Measurements from ENCODE around the gene THSD7B. TPM values are rescaled to one million over a fixed set of nuclear protein-coding genes. Genes with fewer than 3 reads are reported as not detected.
A peak's percentile ranks its signal among the peaks of the same experiment; 100 is the strongest.
"Not testable (repeated sequence)": the region's sequence is repeated elsewhere in the genome, so short reads cannot be mapped to it uniquely, and the experiment has no call there.

The THSD7B gene
- total RNA-seq, 2 donors from 2014 or later: 0.14 TPM; not detected in 1

- intact Hi-C loops (cut with DNase I, micrococcal nuclease): no loop called here
- no peak for ATAC-seq
Measured at GRCh38 chr2:136916131-136916530, 150.8 kb downstream of the THSD7B start.

DNA sequence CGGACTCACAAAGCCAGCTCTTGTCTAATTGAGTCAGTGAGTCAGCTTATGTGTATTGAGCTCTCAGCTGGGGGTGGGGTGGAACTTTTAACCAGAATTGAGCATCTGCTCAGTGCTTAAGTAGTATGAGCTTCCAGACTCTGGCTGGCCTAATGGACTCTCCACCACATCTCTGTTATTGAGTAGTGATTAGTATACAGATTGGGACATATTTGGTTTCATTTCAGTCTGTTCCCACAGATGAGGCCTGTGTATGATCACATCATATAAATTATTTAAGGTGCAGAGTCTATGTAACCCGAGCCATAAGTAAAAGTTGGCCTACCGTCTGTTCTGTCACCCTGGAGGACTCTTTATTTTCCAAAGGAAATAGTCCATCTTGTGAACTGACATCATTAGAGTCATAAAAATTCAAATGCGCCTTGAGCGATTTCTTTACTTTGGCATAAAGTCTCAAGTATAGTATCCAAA, 152.1 kb downstream of the THSD7B start:
- intact Hi-C loops (cut with DNase I, micrococcal nuclease): no loop called here
- ATAC-seq: no peak
- no peak for DNase-seq

More at GRCh38 chr2:136916131-136916530, 150.8 kb downstream of the THSD7B start:
- DNase-seq: no peak

- DNase-seq: no peak
- ATAC-seq: no peak
- intact Hi-C loops (cut with DNase I, micrococcal nuclease): no loop called here
Measured at GRCh38 chr2:136919682-136920081, 154.3 kb downstream of the THSD7B start.

DNA sequence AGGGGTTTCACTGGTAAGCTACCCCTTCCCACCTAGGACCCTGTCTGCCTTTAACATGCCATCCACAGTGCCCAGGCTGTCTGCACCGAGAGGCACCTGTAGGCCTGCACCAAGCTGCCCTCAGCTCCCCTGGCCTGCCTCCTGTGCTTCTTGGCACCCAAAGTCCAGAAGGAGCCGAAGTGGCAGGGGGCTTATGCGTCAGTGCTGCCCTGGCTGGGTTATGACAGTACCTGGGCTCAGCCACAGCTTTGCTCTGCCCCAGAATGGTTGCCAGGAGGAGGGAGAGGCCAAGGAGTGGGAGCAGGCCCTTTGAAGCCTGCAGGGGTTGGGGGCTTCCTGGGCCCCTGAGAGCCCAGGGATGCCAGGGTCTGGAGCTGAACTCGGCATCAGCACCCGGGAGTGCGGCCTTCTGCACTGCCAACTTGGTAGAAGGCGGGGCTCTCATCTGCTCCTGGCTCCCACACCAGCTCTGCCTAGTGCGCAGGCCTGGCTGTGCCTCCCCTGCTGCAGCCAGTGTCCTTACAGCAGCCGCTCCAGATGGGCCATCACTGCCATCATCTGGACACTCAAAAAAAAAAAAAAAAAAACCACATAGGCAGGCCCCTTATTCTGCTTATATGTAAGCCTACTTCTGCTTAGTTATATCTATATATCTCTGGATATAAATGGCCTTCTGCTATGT, 155.4 kb downstream of the THSD7B start:
- intact Hi-C loops (cut with DNase I, micrococcal nuclease): no loop called here
- ATAC-seq (no peak), DNase-seq (no peak)

GRCh38 chr2:136927156-136927555, 161.8 kb downstream of the THSD7B start:
- DNase-seq (no peak), ATAC-seq (no peak)
- intact Hi-C loops (cut with DNase I, micrococcal nuclease): no loop called here

DNA sequence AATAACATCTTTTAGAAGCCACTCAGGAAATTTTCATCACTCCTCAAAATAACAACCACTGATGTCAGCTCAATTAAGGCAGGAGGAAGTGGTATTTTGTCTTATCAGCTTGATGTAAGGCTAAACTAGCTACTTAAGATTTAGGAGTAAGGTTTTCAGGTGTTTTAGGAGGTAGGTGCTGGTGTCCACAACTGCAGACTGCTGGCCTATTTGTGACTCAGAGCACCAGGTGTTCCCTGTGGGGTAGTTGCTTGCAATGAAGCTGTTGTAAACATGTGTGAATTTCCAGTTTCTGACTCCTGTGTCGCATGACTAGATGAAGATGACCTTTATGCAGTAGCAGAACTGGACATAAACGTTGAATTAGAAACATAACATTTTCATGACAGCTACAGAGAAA, 164.2 kb downstream of the THSD7B start:
- intact Hi-C loops (cut with DNase I, micrococcal nuclease): no loop called here
- ATAC-seq (no peak), DNase-seq (no peak)

GRCh38 chr2:136932700-136933099, 167.4 kb downstream of the THSD7B start:
- DNase-seq (no peak), ATAC-seq (no peak)
- intact Hi-C loops (cut with DNase I, micrococcal nuclease): no loop called here

- DNase-seq (no peak), ATAC-seq (no peak)
- intact Hi-C loops (cut with DNase I, micrococcal nuclease): no loop called here
Measured at GRCh38 chr2:136935119-136935518, 169.8 kb downstream of the THSD7B start.

- intact Hi-C loops (cut with DNase I, micrococcal nuclease): no loop called here
- ATAC-seq: no peak
Measured at GRCh38 chr2:136956050-136956449, 190.7 kb downstream of the THSD7B start.

GRCh38 chr2:136957044-136957443, 191.7 kb downstream of the THSD7B start:
- no peak for DNase-seq
- no peak for ATAC-seq
- intact Hi-C loops (cut with DNase I, micrococcal nuclease): no loop called here

More at GRCh38 chr2:136956050-136956449, 190.7 kb downstream of the THSD7B start:
- DNase-seq: no peak

DNA sequence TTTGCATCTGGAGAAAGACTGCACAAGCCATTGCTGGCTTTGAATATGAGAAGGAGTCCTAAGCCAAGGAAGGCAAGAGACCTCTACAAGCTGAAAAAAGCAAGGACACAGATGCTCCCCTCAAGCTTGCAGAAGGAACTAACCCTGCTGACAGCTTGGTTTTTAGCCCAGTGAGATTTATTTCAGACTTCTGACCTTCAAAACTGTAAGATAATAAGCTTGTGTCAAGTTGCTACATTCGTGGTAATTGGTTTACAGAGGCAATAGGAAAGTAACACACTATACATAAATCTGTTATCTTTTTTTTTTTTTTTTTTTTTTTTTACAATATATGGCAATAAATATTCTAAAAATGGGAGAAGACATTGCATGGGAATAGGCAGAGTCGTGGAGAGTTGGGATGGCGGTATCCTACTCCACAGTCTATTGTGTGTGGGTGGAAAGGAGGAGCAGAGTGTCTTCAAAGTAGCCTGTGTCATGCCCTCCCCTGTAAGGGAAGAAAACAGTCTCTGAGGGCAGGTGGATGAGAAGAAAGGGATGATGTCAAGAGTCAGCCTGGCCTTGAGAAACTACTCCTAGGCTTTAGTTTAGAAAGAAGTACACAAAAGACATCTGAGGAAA, 196.9 kb downstream of the THSD7B start:
- ATAC-seq (no peak), DNase-seq (no peak)
- intact Hi-C loops (cut with DNase I, micrococcal nuclease): no loop called here

- intact Hi-C loops (cut with DNase I, micrococcal nuclease): no loop called here
- DNase-seq: no peak
- ATAC-seq: no peak
Measured at GRCh38 chr2:136966485-136966884, 201.1 kb downstream of the THSD7B start.

GRCh38 chr2:136980303-136980702, 215.0 kb downstream of the THSD7B start:
- intact Hi-C loops (cut with DNase I, micrococcal nuclease): no loop called here
- no peak for DNase-seq
- no peak for ATAC-seq

DNA sequence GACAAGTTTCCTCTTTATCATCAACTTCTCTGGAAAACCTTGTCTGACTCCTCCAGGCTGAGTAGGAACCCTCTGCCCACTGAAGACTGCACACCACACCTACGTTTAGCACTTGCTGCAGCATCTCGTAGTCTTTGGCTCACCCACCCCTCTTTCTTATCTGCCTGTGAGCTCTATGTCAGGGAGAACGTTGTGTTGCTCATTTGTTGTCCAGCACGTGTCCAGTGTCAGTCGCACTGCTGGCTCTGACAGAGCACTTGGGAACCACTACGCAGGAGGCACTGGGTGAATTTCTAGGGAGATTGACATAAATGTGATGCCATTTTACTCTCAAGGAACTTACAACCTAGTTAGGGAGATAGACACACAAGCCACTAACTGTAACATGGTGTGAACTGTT, 216.3 kb downstream of the THSD7B start:
- ATAC-seq; DNase-seq; intact Hi-C loops (cut with DNase I, micrococcal nuclease): not testable (repeated sequence)

- ATAC-seq (peak; percentile 48), DNase-seq (no peak)
- intact Hi-C loops (cut with DNase I, micrococcal nuclease): no loop called here
Measured at GRCh38 chr2:136985044-136985443, 219.7 kb downstream of the THSD7B start.

DNA sequence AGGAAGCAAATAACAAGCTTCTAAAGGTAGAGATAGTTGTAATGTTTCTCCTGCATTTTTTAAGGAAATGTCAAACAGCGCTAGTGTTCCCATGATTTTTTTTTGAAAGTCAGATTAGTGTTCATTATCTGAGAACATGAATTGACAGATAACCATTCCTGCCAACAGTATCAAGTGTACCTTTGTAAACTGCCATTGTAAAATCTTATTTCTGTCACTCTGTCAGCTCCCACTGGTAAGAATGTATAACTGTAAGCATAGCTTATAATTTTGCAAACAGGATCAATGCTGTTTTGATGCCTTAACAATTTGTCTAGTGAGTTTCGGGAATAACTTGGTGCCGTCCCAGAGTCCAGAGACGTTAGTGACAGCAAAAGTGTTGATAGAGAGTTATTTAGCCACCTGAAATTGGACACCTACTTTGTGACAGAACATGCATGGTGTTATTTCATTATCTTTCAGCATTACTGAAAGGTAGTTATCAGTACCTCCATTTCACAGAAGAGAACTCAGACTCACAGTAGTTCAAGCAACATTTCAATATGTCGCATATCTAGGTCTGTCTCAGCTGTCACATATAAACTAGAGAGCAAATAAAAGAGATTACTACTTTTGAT, 221.4 kb downstream of the THSD7B start:
- intact Hi-C loops (cut with DNase I, micrococcal nuclease): no loop called here
- DNase-seq (no peak), ATAC-seq (no peak)

GRCh38 chr2:136990316-136990715, 225.0 kb downstream of the THSD7B start:
- ATAC-seq (no peak), DNase-seq (no peak)
- intact Hi-C loops (cut with DNase I, micrococcal nuclease): no loop called here

DNA sequence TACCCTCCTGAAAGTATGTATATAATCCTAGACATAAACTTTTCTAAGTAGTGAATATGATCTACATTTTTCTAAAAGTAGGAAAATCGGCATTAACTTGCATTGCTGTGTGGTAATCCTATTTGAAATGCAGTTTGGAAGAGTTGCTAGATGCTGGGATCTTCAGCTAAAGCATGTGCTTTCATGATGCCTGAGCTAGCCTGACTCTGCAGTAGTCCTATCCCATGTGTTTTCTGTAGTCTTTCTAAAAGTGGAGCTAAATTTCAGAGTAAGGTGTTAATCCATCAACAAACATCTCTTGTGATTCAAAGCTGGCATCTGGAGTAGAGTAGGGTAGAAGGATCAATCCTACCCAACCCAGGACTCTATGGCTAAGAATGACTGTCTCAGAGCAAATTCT, 229.4 kb downstream of the THSD7B start:
- no peak for ATAC-seq
- DNase-seq: no peak
- intact Hi-C loops (cut with DNase I, micrococcal nuclease): no loop called here

DNA sequence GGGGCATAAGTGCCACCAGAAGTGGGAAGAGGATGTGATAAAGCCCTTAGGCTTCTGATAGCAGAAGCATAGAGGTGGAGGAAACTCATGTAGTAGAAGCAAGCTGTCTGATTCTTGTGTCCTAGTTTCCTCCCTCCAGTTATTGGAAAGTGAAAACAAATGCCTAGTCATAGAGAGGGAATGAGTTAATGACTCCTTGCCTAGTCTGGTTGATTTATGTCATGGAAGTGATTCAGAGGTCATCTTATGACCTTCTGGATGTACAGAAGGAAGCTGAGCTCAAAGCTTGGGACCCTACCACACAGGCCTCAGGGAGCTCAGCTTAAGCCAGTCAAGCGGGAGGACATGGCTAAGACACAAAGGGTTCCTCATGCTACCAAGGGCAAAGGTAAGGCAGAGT, 232.2 kb downstream of the THSD7B start:
- no peak for DNase-seq
- ATAC-seq: no peak
- intact Hi-C loops (cut with DNase I, micrococcal nuclease): no loop called here

GRCh38 chr2:137000811-137001210, 235.5 kb downstream of the THSD7B start:
- no peak for DNase-seq
- ATAC-seq: no peak
- intact Hi-C loops (cut with DNase I, micrococcal nuclease): no loop called here
